HG03097 (cell line): Measurements from ENCODE around the gene SIGLEC11.
"Not testable (repeated sequence)": the region's sequence is repeated elsewhere in the genome, so short reads cannot be mapped to it uniquely, and the experiment has no call there.

Experiments used
- ATAC-seq: cut with Tn5 transposase; IDR thresholded peaks from one replicate; pipeline ENCODE4 v1.9.1; 2021; ENCODE audit not compliant: unreplicated experiment, low FRiP score

Gene SIGLEC11

DNA sequence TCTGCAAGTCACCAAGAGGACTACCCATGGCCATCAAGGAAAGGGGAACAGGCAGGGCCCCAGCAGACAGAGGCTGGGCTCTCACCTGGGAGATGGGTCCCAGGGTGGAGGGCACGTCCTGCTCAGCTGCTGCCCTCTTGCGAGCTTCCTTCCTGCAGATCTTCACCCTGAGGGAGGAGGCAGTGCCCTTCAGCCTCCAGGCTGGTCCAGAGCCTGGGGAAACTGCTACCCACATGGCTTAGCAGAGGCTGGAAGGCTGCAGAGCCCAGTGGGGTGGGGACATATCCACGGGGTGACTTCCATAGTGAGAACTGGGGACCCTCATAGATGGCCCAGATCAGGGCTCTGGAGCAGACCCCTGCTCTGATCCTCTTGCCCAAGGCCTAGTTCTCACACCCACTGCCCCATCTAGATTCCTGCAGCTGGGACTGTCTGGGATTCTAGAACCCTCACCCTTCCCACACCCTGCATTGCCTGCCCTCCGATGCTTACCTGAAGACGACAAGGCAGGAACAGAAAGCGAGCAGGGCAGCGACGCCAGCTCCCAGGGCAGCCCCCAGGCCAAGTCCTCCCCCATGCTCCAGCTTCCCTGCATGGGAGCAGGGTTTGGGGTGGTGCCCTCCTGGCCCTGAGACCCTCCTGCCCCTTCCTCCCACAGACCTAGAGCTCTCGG lies 9.0 kb downstream of the SIGLEC11 start:
- no peak for ATAC-seq

DNA sequence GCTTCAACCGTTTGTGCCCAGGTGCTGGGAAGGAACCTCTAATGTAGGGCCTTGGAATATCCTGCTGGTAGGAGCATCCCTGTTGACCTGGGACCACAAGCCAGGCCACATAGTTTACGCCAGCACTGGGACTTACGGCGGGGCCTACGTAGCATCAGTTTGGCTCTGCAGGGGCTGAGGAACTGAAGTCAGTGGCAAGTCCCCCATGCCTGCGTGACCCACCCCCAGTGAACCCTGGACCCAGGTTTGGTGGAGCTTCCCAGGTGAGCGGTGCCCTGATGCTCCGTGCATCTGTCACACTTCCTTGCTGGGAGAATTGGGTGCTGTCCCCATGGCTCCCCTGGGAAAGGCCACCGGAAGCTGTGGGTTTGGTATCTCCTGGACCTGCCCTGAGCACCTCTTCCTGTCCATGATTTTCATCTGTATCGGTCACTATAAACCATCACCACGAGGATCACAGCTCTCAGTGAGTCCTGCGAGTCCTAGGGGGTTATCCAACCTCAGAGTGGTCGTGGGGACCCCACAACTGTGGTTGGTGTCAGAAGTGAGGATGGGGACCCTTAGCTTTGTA lies 9.9 kb downstream of the SIGLEC11 start:
- ATAC-seq, result no peak

DNA sequence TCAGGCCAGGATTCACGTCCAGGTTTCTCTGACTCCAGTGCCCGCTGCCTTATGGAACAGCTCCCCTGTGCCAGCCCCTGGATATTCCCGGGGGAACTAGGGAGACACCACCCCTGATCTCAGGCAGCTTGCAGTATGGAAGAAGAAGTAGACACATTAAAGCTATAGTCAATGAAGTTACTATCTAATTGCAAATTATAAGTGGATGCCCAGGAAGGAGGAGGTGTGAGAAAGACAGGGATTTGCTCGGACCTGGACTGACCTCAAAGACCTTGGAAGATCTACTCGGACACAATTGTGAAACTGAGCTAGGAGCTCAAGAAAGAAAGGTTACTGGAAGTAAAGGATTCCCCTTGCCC lies 10.4 kb downstream of the SIGLEC11 start:
- ATAC-seq, result no peak

DNA sequence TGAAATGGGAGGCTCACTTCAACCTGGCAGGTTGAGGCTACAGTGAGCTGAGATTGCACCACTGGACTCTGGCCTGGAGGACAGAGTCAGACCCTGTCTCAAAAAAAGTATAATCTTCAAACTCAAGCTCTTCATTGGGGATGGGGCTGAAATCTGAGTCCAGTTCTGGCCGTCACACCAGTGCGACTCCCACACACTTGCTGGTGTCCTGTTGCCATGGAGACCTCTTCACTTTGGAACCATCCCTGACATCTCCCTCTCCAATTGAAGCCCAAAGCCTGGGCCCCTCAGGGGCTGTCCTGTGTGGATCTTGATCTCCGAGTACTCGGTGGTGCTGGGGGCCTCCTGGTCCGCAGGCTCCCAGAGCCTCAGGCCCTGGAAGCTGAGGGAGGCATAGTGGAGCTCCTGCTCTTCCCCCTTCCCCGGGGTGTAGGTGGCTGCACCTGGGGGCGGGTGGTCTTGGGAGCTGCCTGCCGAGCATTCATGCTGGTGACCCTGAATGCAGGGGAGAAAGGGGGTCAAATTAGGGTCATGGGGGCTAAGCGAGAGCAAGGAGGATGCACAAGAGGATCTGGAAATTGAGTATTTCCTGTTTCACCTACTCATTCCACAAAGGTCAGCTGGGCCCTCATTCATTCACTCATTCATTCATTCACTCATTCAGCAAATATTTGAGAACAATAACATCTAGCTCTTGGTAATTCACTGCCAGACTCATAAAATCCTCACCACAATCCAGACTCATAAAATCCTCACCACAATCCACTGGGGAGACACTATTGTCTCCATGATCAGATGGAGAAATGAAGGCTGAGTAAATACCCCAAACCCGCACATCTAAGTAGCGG lies 11.0 kb downstream of the SIGLEC11 start:
- ATAC-seq, result no peak

DNA sequence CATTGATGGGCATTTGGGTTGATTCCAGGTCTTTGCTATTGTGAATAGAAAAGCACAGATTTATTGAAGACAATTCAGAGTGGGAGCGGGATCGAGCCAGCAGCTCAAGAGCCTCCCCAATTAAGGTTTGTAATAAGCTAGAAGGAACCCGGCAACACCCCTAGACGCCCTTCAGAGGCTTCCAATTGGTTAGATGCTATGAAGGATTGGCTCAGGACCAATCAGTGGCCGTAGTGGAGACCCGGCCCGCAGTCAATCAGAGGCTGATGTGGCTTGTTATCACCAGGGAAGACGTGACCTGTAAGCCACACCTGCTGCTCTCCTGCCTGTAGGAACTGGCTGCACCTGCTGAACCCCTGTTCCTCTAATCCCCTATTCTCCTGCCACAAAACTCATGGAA lies 14.6 kb downstream of the SIGLEC11 start:
- ATAC-seq, result no peak

DNA sequence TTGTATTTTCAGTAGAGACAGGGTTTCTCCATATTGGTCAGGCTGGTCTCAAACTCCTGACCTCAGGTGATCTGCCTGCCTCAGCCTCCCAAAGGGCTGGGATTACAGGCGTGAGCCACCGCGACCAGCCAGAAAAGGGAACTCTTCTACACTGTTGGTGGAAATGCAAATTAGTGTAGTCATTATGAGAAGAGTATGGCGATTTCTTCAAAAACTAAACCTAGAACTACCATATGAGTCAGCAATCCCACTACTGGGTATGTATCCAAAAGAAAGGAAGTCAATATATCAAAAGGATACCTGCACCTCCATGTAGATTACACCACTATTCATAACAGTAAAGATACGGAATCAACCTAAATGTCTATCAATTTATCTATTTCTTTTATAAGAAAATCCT lies 16.4 kb downstream of the SIGLEC11 start:
- ATAC-seq, result not testable (repeated sequence)

DNA sequence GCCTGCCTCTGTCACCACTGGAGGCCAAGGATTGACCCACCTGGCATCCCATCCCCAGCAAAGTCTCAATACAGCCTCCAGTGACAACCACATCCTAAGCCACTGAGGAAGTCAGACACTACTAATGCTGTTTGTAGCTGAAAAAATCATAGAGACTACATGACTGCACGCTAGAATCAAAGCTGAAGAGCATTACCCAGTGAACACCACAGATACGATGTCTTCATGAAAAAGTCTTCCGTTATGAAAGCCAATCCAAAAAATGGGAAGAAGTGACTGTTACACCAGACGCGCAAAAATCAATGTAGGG lies 20.5 kb downstream of the SIGLEC11 start:
- no peak for ATAC-seq

DNA sequence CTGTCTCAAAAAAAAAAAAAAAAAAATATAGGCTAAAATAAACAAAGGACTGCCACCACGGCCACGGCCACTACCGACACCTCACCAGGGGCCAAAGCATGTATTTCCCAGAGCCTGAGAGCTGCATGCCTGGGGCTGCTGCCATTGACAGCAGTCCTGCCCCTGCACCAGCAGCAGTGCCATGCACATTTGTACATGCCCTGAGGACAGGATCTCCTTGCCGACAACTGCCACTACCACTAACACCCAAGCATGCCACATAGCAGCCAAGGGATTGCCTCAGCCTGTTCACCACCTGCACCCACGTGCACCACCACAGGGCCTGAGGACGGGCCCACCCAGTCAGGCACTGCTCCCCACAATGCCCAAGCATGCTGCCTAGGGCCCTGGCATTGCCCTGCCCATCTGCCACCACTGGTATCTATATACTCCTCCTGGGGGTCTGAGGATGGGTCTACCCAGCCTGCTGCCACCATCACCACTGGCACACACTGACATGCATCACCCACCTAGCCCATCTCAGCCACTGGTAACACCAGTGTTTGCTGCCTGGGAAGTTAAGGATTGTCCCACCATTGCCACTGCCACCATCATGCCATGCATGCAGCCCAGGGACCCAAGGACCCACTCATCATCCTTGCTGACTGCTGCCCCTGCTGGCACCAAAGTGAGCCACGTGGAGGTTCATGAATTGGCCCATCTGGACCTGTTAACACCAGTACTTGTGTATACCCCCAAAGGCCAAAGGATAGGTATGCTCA lies 21.1 kb downstream of the SIGLEC11 start:
- no peak for ATAC-seq

DNA sequence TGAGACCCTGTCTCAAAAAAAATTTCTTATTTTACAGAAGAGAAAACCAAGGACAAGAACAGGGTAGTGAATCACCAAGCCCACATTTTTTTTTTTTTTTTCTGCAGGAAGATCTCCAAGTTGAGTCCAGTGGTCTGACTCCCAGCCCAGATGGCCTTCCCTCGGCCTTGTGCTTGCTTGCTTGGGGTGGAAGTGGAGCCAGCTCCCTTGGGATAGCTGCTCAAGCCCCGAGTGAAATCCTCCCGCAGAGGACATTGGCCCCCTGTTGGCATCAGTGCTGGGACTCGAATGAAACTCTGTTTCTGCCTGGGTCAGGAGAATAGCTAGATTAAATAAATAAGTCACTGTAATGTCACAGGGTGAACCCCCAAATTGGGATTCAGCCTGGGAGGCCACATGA lies 22.3 kb downstream of the SIGLEC11 start:
- ATAC-seq, result no peak

DNA sequence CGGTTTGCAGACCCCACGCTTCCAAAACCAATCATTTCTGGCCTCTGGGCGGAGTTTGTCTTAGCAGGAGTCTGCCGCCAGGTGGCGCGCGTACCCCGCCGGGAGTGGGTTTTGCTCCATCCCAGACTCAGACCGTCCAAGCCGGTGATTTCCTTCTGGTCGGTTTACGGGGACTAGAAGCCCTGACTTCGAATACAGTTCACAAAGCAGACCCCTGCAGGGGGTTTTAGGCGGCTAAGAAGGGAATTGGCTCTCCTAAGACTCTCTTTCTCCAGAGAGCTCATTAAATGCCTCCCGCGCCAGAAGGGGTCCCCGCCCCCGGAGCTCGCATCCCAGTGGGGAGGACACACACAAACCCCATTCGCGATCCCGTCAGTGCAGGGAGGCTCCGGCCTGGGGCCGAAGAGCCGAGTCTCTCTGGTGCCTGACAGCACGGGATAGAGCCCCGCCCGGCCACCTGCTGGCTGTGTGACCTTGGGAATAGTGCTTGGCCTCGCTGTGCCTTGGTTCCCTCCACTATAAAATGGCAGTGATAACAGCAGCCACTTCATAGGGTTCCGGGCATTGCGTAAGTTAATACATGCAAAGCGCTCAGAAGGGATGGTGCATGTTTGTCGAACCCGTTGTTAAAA lies 23.1 kb downstream of the SIGLEC11 start:
- ATAC-seq, result no peak

DNA sequence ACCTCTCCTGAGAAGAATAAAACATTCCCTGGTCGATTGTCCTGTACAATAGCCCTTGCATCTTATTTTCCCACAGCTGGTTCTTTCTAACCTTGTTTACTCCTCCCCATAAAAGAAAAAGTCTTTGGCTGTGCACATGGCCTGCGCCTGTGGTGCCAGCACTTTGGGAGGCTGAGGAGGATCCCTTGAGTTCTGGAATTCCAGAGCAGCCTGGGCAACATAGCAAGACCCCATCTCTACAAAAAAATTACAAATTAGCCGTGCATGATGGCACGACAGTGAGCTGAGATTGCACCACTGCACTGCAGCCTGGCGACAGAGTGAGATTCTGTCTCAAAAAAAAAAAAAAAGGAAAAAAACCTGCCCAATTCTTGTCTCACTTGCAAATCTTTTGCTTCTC lies 24.4 kb downstream of the SIGLEC11 start:
- no peak for ATAC-seq

DNA sequence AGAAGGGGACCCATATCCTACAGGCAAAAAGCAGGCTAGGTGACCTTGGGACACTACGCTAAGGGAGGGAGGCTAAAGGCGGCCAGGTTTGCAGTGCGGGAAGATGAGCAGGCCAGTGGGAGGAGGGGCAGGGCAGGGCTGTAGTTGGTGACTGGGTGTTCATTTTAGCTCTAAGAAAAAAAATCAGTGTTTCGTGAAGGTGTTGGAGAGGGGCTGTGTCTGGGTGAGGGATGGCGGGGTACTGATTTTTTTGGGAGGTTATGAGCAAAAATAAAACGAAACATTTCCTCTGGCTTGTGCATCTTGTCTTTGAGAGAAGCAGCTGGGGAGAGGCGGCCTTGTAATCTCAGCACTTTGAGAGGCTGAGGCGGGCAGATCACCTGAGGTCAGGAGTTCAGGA lies 27.3 kb downstream of the SIGLEC11 start:
- ATAC-seq, result no peak

DNA sequence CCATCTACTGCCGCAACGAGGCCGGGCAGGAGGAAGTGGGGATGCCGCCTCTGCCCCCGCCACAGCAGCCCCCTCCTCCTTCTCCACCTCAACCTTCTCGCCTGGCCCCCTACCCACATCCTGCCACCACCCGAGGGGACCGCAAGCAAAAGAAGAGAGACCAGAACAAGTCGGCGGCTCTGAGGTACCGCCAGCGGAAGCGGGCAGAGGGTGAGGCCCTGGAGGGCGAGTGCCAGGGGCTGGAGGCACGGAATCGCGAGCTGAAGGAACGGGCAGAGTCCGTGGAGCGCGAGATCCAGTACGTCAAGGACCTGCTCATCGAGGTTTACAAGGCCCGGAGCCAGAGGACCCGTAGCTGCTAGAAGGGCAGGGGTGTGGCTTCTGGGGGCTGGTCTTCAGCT lies 28.2 kb downstream of the SIGLEC11 start:
- ATAC-seq, result no peak

DNA sequence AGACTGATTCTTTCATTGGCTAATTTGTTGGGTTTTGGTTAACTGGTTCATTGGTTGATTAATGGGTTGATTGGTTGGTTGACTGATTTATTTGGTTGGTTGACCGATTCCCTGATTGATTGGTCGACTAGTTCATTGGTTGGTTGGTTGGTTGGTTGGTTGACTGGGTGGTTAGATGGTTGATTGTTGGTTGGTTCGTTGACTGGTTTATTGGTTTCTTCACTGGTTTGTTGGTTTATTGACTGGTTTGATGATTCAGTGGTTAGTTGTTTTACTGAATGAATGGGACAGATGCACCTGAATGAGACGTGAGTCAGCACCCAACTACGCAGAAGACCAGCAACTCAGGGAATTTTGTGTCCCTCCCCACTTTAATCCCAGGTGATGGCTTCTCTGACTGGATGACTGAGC lies 28.9 kb downstream of the SIGLEC11 start:
- ATAC-seq, result no peak

DNA sequence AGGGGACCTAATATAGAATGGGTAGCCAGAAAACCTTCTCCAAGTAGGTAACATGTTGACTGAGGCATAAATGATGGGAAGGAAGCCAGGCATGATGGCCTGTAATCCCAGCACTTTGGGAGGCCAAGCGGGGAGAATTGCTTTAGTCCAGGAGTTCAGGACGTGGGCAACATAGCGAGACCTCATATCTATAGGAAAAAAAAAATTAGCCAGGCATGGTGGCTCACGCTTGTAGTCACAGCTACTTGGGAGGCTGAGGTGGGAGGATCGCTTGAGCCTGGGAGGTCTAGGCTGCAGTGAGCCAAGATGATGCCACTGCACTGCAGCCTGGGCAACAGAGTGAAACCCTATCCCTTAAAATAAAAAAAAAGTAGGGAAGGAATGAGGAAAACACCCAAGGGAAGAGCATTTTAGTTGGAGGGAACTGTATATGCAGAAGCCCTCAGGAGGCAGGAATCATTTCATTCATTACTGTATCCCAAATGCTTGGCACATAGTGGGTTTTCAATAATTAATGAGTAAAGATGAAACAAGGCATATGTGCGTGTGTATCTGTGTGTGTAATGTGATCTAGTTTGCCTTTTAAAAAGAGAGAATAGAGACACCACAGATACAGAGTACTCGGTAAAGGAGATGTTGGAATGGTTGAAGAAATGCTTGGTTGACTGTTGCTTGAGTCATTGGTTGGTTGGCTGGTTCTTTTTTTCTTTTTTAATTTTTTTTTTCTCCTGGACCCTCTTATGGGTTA lies 29.5 kb downstream of the SIGLEC11 start:
- no peak for ATAC-seq

DNA sequence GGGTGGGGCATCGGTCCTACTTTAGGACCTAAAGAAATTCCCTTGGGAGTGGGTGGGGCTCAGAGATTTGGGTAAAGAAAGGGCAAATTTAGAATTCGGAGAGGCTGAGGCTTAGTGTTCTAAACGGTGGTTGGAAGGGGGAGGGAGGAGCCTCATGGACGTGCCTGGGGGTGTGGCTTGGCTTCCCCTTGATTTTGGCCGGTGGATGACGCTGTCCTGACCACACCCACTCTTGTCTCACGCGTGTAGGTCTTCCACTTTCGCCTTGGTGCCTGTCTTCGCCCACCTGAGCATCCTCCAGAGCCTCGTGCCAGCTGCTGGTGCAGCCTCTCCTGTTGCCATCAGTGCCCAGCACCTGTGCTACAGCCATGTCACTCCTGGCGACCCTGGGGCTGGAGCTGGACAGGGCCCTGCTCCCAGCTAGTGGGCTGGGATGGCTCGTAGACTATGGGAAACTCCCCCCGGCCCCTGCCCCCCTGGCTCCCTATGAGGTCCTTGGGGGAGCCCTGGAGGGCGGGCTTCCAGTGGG lies 30.4 kb downstream of the SIGLEC11 start:
- no peak for ATAC-seq

DNA sequence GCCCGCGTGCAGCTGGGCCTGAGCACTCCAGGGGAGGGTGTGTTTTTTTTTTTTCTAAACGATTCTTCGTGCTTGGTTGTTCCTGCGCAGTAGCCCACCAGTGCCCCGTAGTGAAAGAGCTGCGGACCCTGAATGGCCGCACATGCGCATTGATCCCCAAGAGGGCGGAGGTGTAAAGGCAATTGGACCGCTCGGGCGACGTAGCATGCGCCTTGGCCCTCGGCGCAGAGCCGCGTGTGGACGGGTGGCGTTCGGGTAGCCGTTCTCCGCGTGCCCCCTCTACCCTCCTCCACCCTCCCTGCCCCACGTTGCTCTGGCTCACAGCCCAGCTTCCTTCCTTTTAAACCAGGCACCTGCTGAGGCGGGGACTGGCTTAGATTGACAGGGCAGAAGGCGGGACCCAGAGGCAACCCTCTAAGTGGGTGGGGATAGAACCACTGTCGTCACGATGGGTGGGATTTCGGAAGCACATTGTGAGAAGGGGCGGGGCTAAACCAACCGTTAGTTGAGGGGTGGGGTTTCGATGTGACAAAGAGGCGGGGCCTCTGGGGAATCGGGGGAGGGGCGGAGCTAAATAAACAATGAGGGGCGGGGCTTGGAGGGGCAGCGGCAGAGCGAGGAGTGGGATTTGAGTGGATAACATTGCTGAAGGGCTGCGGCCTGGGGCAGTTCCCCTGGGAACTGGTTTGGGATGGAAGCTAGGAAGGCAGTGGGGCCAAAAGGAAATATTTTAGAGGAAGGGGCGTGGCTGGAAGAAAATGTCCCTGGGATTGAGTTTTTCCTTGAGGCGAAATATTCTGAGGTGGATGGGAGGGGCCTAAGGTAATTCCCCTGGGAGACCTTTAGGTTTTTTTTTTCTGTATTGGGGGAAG lies 31.1 kb downstream of the SIGLEC11 start:
- ATAC-seq, result peak; percentile 76

DNA sequence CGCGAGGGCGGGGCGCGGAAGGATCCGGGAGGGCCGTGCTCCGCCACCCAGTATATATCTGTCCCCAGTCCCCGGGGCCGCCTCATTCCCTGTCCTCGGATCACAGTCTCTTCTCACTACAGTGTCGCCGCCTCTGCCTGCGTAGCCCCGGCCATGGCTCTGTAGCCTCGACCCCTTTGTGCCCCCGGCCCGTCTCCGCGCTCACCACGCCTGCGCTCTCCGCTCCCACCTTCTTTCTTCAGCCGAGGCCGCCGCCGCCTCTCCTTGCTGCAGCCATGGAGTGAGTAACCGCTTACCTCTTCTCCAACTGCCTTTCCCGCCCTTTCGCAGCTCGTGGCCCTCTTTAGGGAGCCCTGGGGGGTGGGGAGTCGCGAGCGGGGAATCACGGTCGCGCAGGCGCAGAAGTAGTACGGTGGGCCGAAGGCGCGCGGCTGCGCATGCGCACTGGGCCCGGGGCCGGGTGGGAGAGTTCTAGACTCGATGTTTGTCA lies 31.8 kb downstream of the SIGLEC11 start, which contains the start of the genes ATF5 and NUP62:
ATF5 (plus strand) TSS at position 85 of the 490 bp plus-strand sequence. CDS start 1,646 bp downstream, outside the sequence.
NUP62 (minus strand) TSS at position 384 of the 490 bp plus-strand sequence. CDS start 19,697 bp downstream, outside the sequence.
- ATAC-seq, result peak; percentile 43
